Tibial nerve (tissue), 4 donors: ENCODE data around the gene MELTF.

ENCODE experiments used
- EP300 ChIP-seq, 2 donors: sonication (generic); formaldehyde crosslinking; IDR thresholded peaks; one replicate each; pipeline ENCODE4 v1.6.1; 2017; ENCODE audit warnings: antibody characterized with exemption in 2 of 2, mild to moderate bottlenecking in 1 of 2
- POLR2A ChIP-seq, 2 donors: fragments of 450-650 bp; IDR thresholded peaks; one replicate each; pipeline ENCODE4 v1.6.1; 2017; ENCODE audit warnings: antibody characterized with exemption in 2 of 2, mild to moderate bottlenecking in 2 of 2, moderate library complexity in 2 of 2
- TF ChIP-seq, protein P1 (sequence below), 5 experiments: fragments of 200-600 bp in 3 of 5; fragments of 450-650 bp in 2 of 5; sonication (generic) in 3 of 5; IDR thresholded peaks; one replicate each; pipeline ENCODE4 v1.5.1; 2016 to 2019; ENCODE audit warnings: antibody characterized with exemption in 5 of 5, mild to moderate bottlenecking in 3 of 5, moderate library complexity in 2 of 5

DNA sequence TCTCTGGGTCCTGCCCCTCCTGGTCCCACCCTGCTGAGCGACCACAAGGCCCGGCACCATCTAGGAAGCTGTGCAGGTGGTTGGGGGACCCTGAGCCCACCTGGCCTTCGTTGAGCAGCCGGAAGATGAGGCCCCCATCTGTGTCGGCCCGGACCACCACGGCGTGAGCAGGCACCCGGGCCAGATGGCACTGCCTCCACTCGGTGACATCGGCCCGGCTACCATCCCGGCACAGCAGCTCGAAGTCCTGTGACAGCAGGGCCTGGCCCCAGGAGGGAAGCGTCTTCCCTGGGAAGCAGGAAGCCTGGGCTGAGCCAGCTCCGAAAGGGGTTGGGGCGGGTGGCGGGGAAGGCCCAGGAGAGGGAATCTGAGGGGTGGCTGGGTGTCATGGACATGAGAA is 12.6 kb downstream of the MELTF start:
- TF ChIP-seq, protein P1, sequence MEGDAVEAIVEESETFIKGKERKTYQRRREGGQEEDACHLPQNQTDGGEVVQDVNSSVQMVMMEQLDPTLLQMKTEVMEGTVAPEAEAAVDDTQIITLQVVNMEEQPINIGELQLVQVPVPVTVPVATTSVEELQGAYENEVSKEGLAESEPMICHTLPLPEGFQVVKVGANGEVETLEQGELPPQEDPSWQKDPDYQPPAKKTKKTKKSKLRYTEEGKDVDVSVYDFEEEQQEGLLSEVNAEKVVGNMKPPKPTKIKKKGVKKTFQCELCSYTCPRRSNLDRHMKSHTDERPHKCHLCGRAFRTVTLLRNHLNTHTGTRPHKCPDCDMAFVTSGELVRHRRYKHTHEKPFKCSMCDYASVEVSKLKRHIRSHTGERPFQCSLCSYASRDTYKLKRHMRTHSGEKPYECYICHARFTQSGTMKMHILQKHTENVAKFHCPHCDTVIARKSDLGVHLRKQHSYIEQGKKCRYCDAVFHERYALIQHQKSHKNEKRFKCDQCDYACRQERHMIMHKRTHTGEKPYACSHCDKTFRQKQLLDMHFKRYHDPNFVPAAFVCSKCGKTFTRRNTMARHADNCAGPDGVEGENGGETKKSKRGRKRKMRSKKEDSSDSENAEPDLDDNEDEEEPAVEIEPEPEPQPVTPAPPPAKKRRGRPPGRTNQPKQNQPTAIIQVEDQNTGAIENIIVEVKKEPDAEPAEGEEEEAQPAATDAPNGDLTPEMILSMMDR (IDR thresholded peaks at IDR 0.05) = no peak
- no peak for TF ChIP-seq POLR2A (IDR thresholded peaks at IDR 0.05)
- TF ChIP-seq EP300 (IDR thresholded peaks at IDR 0.05) = no peak
